ENCODE measurements around the gene SLC17A9. TPM values are rescaled to one million over a fixed set of nuclear protein-coding genes. Genes with fewer than 3 reads are reported as not detected.
"Not testable (repeated sequence)": the region's sequence is repeated elsewhere in the genome, so short reads cannot be mapped to it uniquely, and the experiment has no call there.

The SLC17A9 gene
- total RNA-seq, 6 experiments from 2014 or later = 32.8 to 47.0 (median 35.7) TPM

DNA sequence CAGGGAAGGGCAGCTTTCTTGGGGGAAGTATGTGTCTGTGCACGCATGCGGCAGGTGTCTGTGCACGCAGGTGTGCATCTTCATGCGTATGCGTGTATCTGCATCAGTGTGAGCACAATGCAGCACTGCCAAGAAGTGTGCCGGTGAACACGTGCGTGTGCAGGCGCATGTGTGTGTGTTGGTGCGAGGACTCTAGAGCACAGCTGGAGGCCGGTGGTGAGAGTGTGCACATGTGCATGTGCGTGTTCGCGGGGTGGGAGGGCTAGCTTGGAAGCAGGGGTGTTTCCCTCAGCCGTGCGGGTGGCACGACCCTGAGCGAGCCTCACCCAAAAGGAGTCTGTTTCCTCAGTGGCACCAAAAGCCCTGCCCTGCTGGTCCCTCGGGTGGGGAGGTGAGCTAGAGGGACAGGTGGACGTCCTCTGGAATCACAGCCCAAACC, 7.5 kb downstream of the SLC17A9 start:
- Mint-ChIP-seq H3K9me3 (no peaks in the 10 kb centered on the region), H3K4me1 (ENCODE audit: low read depth) (no peaks in the 10 kb centered on the region), H3K27ac (no peak overlapping the region), H3K27me3 (ENCODE audit: insufficient read depth) (peaks cover 6% of the 10 kb centered on the region), H3K4me3 (no peak overlapping the region), H3K36me3 (ENCODE audit: low read depth) (no peaks in the 10 kb centered on the region)
- TF ChIP-seq, protein P1, sequence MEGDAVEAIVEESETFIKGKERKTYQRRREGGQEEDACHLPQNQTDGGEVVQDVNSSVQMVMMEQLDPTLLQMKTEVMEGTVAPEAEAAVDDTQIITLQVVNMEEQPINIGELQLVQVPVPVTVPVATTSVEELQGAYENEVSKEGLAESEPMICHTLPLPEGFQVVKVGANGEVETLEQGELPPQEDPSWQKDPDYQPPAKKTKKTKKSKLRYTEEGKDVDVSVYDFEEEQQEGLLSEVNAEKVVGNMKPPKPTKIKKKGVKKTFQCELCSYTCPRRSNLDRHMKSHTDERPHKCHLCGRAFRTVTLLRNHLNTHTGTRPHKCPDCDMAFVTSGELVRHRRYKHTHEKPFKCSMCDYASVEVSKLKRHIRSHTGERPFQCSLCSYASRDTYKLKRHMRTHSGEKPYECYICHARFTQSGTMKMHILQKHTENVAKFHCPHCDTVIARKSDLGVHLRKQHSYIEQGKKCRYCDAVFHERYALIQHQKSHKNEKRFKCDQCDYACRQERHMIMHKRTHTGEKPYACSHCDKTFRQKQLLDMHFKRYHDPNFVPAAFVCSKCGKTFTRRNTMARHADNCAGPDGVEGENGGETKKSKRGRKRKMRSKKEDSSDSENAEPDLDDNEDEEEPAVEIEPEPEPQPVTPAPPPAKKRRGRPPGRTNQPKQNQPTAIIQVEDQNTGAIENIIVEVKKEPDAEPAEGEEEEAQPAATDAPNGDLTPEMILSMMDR (IDR thresholded peaks at IDR 0.05) = no peak
- no peak for DNase-seq

DNA sequence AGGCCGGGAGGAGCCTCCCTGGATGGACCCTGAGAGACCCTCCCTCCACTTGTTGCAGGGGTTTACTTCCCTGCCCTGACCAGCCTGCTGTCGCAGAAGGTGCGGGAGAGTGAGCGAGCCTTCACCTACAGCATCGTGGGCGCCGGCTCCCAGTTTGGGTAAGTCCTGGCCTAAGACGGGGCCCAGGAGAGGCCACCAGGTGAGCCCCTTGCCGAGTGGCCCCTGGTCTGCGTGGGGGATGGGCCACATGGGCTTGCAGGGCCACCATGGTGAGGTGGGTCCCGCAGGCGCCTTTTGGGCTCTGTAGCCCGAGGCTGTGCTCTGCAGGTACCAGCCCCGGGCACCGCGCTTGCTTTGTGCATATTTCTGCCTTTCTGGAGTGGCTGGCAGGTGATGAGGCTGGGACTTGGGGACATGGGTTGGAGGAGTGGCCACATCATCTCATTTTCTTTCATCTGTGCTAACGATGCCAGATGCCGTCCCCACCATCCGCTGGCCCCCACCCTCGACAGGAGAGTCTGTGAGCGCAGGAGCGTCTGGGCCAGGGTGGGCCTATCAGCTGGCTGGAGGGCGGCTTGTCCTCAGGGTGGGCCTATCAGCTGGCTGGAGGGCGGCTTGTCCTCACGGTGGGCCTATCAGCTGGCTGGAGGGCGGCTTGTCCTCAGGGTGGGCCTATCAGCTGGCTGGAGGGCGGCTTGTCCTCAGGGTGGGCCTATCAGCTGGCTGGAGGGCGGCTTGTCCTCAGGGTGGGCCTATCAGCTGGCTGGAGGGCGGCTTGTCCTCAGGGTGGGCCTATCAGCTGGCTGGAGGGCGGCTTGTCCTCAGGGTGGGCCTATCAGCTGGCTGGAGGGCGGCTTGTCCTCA, 8.2 kb downstream of the SLC17A9 start:
- not testable (repeated sequence) for H3K9me3 Mint-ChIP-seq; H3K27ac Mint-ChIP-seq; H3K36me3 Mint-ChIP-seq (ENCODE audit: low read depth); H3K4me1 Mint-ChIP-seq (ENCODE audit: low read depth); DNase-seq; H3K4me3 Mint-ChIP-seq; H3K27me3 Mint-ChIP-seq (ENCODE audit: insufficient read depth)

DNA sequence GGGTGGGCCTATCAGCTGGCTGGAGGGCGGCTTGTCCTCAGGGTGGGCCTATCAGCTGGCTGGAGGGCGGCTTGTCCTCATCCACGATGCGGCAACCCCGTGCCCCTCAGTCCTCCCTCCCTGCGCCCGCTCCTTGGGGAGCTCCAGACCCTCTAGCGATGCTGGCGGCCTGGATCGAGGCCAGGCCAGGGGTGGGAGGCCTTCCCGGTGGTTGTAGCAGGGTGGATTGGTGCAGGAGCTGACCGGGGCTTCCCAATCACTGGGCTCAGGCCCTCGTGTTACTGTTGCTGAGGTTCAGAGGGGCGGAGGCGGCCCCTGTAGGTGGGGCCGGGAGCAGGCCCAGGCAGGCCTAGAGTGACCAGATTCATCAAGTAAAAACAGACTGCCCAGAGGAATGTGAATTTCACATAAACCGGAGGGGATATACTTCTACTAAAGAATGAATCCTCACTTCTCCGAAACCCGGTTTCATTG, 8.8 kb downstream of the SLC17A9 start:
- TF ChIP-seq, protein P1 (IDR thresholded peaks at IDR 0.05) = no peak
- H3K36me3 Mint-ChIP-seq (ENCODE audit: low read depth) = no peaks in the 10 kb centered on the region
- no peak overlapping the region for H3K4me3 Mint-ChIP-seq
- DNase-seq = no peak
- H3K9me3 Mint-ChIP-seq = no peaks in the 10 kb centered on the region
- H3K27ac Mint-ChIP-seq = no peak overlapping the region
- peaks cover 10% of the 10 kb centered on the region for H3K27me3 Mint-ChIP-seq (ENCODE audit: insufficient read depth)
- no peaks in the 10 kb centered on the region for H3K4me1 Mint-ChIP-seq (ENCODE audit: low read depth)

DNA sequence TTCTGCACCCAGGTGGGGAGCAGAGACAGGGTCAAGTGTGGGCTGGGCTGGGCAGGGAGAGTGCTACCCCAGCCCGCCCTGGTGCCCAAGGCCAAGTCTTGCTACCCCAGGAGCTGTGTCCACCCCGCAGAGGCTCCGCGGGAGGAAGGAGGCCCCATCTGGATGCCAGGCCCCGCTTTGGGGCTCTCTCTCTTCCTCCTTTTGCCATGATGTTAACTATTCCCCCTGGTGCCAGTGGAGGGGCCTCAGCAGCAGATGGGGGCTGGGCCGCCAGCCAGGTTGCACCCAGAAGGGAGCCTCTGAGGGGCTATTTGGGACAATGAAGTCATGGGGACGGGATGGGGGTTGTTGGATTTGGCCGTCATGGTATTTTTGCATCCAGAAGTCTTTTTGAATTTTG, 9.3 kb downstream of the SLC17A9 start:
- H3K27ac Mint-ChIP-seq = no peak overlapping the region
- no peak overlapping the region for H3K4me3 Mint-ChIP-seq
- TF ChIP-seq, protein P1 (IDR thresholded peaks at IDR 0.05) = no peak
- DNase-seq = no peak
- no peaks in the 10 kb centered on the region for H3K9me3 Mint-ChIP-seq
- H3K4me1 Mint-ChIP-seq (ENCODE audit: low read depth) = no peaks in the 10 kb centered on the region
- peaks cover 14% of the 10 kb centered on the region for H3K27me3 Mint-ChIP-seq (ENCODE audit: insufficient read depth)
- H3K36me3 Mint-ChIP-seq (ENCODE audit: low read depth) = no peaks in the 10 kb centered on the region

DNA sequence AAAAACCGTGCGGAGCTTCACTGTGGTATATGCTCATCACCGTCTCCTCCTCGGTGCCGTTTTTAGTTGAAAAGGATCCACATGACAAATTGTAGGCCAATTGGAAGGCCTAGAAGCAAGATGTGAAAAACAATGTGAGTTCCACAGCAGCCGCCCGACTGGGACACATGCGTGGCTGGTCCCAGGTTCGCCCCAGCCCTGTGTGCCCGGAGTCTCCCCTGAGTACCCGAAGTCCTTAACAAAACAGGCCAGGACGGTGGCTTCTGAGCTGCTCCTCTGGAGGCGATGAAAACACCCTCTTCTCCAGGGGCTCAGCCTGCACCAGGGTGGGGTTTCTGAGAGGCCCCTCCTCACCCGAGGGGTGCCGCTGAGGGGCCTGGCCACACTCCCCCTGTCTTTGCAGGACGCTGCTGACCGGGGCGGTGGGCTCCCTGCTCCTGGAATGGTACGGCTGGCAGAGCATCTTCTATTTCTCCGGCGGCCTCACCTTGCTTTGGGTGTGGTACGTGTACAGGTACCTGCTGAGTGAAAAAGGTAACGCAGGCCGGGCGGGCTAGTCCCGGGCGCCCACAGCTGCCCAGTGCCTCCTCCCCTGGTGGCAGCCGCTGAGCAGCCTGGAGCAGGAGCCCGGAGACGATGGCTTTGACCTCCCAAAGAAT, 9.8 kb downstream of the SLC17A9 start:
- DNase-seq = no peak
- Mint-ChIP-seq H3K4me1 (ENCODE audit: low read depth) (no peaks in the 10 kb centered on the region), H3K4me3 (no peak overlapping the region), H3K9me3 (no peaks in the 10 kb centered on the region), H3K27me3 (ENCODE audit: insufficient read depth) (peaks cover 14% of the 10 kb centered on the region), H3K36me3 (ENCODE audit: low read depth) (no peaks in the 10 kb centered on the region), H3K27ac (no peak overlapping the region)
- TF ChIP-seq, protein P1 (IDR thresholded peaks at IDR 0.05) = no peak
